ENCODE results near the gene ABI3.

The ABI3 gene

DNA sequence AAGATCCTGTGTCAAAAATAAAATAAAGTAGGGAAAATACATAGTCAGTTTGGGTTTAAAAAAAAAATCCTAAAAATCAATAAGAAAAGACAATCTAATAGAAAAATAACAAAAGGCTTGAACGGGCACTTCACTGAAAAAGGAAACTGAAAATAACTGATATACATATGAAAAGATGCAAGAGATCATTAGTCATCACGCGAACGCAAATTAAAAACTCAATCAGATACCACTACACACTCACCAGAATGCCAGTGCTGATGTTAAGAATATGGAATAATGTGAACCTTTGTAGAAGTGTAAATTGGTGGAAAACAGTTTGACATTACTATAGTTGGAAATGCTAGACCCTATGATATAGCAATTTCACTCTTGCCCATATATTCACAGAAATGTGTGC lies 14.8 kb upstream of the ABI3 start:
- Histone ChIP-seq H3K9me3 (ENCODE audit: insufficient read depth, low read length) (no peaks in the 10 kb centered on the region), H3K27ac (ENCODE audit: low read depth, low read length) (no peak overlapping the region), H3K79me2 (ENCODE audit: insufficient read depth, low read length) (no peaks in the 10 kb centered on the region), H3F3A (ENCODE audit: insufficient read depth) (peaks cover 11% of the 10 kb centered on the region), H3K9me2 (replicated peaks; ENCODE audit: insufficient read depth, low read length) (no peaks in the 10 kb centered on the region), H3K36me3 (ENCODE audit: low read length) (no peaks in the 10 kb centered on the region), H3K4me3 (ENCODE audit: insufficient read depth, low read length, poor library complexity, severe bottlenecking) (no peak overlapping the region), H3K9ac (ENCODE audit: low read length) (no peak overlapping the region), H4K20me1 (ENCODE audit: low read depth, low read length) (no peaks in the 10 kb centered on the region), H3K4me2 (ENCODE audit: low read depth, low read length, poor library complexity, severe bottlenecking) (no peak overlapping the region), H2AFZ (ENCODE audit: low read depth, low read length, severe bottlenecking) (no peak overlapping the region), H3K27me3 (ENCODE audit: low read length) (no peaks in the 10 kb centered on the region)
- TF ChIP-seq, protein P1, sequence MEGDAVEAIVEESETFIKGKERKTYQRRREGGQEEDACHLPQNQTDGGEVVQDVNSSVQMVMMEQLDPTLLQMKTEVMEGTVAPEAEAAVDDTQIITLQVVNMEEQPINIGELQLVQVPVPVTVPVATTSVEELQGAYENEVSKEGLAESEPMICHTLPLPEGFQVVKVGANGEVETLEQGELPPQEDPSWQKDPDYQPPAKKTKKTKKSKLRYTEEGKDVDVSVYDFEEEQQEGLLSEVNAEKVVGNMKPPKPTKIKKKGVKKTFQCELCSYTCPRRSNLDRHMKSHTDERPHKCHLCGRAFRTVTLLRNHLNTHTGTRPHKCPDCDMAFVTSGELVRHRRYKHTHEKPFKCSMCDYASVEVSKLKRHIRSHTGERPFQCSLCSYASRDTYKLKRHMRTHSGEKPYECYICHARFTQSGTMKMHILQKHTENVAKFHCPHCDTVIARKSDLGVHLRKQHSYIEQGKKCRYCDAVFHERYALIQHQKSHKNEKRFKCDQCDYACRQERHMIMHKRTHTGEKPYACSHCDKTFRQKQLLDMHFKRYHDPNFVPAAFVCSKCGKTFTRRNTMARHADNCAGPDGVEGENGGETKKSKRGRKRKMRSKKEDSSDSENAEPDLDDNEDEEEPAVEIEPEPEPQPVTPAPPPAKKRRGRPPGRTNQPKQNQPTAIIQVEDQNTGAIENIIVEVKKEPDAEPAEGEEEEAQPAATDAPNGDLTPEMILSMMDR (IDR thresholded peaks at IDR 0.05; ENCODE audit: insufficient read depth, low read length, poor library complexity, severe bottlenecking): no peak
- TF ChIP-seq EZH2phosphoT487 (conservative IDR thresholded peaks at IDR 0.05; ENCODE audit: low read length): no peak

DNA sequence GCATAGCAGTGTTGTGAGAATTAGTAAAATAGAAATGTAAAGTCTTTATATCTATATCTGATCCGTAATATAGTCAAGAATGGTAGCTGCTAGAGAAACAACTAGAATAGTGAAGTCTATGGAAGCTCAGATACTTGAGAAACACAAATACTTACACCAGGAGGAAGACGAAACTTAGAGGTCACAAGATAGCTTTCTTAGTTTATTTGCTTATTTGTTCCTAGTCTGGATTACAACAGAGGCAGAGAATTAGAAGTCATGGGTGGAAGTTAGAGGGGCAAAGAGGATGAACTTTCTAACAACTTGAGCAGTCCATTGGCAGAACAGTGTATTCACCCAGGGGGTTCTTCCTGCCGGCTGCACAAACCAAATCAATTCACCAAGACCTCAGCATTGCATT lies 14.0 kb upstream of the ABI3 start:
- no peaks in the 10 kb centered on the region for H3K9me2 ChIP-seq (replicated peaks; ENCODE audit: insufficient read depth, low read length)
- no peaks in the 10 kb centered on the region for H4K20me1 ChIP-seq (ENCODE audit: low read depth, low read length)
- no peaks in the 10 kb centered on the region for H3K9me3 ChIP-seq (ENCODE audit: insufficient read depth, low read length)
- no peaks in the 10 kb centered on the region for H3K27me3 ChIP-seq (ENCODE audit: low read length)
- H3F3A ChIP-seq (ENCODE audit: insufficient read depth): peaks cover 11% of the 10 kb centered on the region
- TF ChIP-seq EZH2phosphoT487 (conservative IDR thresholded peaks at IDR 0.05; ENCODE audit: low read length): no peak
- TF ChIP-seq, protein P1 (IDR thresholded peaks at IDR 0.05; ENCODE audit: insufficient read depth, low read length, poor library complexity, severe bottlenecking): no peak
- H2AFZ ChIP-seq (ENCODE audit: low read depth, low read length, severe bottlenecking): no peak overlapping the region
- H3K36me3 ChIP-seq (ENCODE audit: low read length): no peaks in the 10 kb centered on the region
- no peak overlapping the region for H3K4me3 ChIP-seq (ENCODE audit: insufficient read depth, low read length, poor library complexity, severe bottlenecking)
- no peaks in the 10 kb centered on the region for H3K79me2 ChIP-seq (ENCODE audit: insufficient read depth, low read length)
- no peak overlapping the region for H3K9ac ChIP-seq (ENCODE audit: low read length)
- no peak overlapping the region for H3K4me2 ChIP-seq (ENCODE audit: low read depth, low read length, poor library complexity, severe bottlenecking)
- no peak overlapping the region for H3K27ac ChIP-seq (ENCODE audit: low read depth, low read length)

DNA sequence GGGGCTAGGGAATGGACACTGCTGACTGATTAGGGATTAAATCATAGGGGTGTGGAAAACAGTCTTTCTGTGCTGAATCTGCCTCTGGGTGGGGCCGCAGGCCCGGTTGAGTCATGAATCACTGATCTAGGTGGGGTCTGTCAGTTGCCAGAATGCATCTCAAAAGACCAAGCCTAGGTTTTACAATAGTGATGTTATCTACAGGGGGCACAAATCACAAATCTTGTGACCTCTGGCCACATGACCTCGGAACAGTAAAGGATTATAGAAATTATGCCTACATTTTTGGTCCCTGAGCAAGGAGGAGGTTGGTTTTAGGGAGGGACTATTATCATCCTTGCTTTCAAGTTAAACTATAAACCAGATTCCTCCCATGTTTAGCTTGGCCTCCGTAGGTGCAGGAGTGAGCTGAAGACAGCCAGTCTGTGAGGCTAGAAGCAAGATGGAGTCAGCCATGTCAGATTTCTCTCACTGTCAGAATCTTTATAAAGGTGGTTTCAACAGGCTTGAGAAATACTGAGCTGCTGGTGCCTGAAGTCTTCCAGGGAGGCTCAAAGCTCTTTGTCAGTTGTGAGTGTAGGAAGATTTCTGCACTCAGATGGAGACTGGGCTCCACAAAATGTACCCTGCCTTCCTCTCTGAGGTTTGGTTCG lies 13.0 kb upstream of the ABI3 start:
- H3K79me2 ChIP-seq (ENCODE audit: insufficient read depth, low read length): no peaks in the 10 kb centered on the region
- H3K27ac ChIP-seq (ENCODE audit: low read depth, low read length): no peak overlapping the region
- H3K9me2 ChIP-seq (replicated peaks; ENCODE audit: insufficient read depth, low read length): no peaks in the 10 kb centered on the region
- H3K9ac ChIP-seq (ENCODE audit: low read length): no peak overlapping the region
- no peaks in the 10 kb centered on the region for H3K9me3 ChIP-seq (ENCODE audit: insufficient read depth, low read length)
- no peaks in the 10 kb centered on the region for H3K27me3 ChIP-seq (ENCODE audit: low read length)
- no peak overlapping the region for H2AFZ ChIP-seq (ENCODE audit: low read depth, low read length, severe bottlenecking)
- H3K4me3 ChIP-seq (ENCODE audit: insufficient read depth, low read length, poor library complexity, severe bottlenecking): no peak overlapping the region
- TF ChIP-seq, protein P1 (IDR thresholded peaks at IDR 0.05; ENCODE audit: insufficient read depth, low read length, poor library complexity, severe bottlenecking): no peak
- TF ChIP-seq EZH2phosphoT487 (conservative IDR thresholded peaks at IDR 0.05; ENCODE audit: low read length): no peak
- no peaks in the 10 kb centered on the region for H3K36me3 ChIP-seq (ENCODE audit: low read length)
- no peak overlapping the region for H3K4me2 ChIP-seq (ENCODE audit: low read depth, low read length, poor library complexity, severe bottlenecking)
- H3F3A ChIP-seq (ENCODE audit: insufficient read depth): peaks cover 6% of the 10 kb centered on the region
- H4K20me1 ChIP-seq (ENCODE audit: low read depth, low read length): no peaks in the 10 kb centered on the region

Measured in SU-DHL-6 (cell line).